ENCODE data around the gene TIPARP. TPM values are rescaled to one million over a fixed set of nuclear protein-coding genes. Genes with fewer than 3 reads are reported as not detected.

Gene TIPARP
- total RNA-seq, 3 donors from 2014 or later = 28.5 to 103 (median 45.1) TPM

DNA sequence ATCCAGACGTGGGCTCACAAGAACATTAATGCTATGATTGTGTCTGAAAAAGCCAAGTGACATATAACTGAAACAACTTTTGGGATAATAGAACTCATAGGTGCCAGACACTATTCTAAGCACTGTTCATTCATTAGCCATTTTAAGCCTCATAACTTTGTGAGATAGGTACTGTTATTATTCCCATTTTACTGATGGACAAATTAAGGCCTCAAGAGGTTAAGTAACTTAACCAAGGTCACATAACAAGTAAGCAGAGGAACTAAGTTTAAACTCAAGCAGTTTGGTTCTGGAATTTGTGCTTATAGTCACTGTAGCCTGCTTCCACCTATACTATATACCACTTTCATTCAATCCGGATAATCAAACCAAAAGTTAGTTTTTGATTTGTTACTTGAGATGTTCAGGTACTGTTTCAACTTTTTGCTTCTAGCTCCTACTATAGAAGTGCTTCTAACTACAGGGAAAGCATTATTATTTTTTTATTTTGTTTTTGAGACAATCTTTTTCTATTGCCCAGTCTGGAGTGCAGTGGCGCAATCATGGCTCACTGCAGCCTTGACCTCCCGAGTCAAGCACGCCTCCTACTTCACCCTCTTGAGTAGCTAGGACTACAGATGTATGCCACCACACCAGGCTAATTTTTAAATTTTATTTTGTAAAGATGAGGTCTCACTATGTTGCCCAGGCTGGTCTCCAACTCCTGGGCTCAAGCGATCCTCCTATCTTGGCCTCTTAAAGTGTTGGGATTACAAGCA is 41.9 kb downstream of the TIPARP start:
- Histone ChIP-seq H3K4me3 (no peak overlapping the region), H3K27ac (no peak overlapping the region), H3K27me3 (no peaks in the 10 kb centered on the region), H3K4me1 (no peaks in the 10 kb centered on the region), H3K9me3 (no peaks in the 10 kb centered on the region), H3K36me3 (no peaks in the 10 kb centered on the region)
- intact Hi-C loops (cut with DNase I; ENCODE audit: low total_unique reads) = no loop called here
- TF ChIP-seq POLR2A (IDR thresholded peaks at IDR 0.05) (no peak), POLR2AphosphoS5 (IDR thresholded peaks at IDR 0.05) (no peak)
- no peak for DNase-seq (ENCODE audit: low spot score in 2 of 2)

DNA sequence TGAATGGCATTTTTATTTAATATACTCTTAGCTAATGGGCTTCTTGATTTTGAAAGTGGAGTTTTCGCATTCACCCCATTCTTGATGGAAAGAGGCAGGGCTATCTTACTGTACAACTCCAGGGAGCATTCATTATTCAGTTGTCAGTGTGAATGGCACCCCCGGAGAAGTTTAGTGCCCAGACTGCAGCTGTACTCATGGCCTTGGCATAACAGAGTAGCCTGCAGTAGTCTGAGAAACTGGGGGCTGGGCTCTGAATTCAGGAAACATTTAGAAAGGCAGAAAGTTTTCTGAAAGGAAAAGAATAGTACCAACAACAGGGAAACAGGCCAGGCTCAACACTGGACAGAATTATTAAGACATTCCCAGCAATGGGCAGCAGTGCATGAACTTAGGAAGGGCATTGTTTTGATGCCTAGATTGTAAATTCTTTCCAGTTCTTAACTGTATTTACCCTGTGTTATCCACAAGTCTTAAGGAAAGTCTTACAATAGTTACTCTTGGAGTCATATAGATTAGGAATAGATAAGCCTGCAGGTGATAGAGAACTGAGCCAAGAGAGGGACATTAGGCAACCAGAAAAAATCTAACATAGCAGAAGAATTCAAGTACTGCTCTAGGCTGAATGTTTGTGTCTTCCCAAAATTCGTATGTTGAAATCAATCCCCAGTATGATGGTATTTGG is 44.4 kb downstream of the TIPARP start:
- TF ChIP-seq, protein P1, sequence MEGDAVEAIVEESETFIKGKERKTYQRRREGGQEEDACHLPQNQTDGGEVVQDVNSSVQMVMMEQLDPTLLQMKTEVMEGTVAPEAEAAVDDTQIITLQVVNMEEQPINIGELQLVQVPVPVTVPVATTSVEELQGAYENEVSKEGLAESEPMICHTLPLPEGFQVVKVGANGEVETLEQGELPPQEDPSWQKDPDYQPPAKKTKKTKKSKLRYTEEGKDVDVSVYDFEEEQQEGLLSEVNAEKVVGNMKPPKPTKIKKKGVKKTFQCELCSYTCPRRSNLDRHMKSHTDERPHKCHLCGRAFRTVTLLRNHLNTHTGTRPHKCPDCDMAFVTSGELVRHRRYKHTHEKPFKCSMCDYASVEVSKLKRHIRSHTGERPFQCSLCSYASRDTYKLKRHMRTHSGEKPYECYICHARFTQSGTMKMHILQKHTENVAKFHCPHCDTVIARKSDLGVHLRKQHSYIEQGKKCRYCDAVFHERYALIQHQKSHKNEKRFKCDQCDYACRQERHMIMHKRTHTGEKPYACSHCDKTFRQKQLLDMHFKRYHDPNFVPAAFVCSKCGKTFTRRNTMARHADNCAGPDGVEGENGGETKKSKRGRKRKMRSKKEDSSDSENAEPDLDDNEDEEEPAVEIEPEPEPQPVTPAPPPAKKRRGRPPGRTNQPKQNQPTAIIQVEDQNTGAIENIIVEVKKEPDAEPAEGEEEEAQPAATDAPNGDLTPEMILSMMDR (IDR thresholded peaks at IDR 0.05) = no peak
- no peak for TF ChIP-seq POLR2AphosphoS5 (IDR thresholded peaks at IDR 0.05)
- TF ChIP-seq POLR2A (IDR thresholded peaks at IDR 0.05) = no peak

DNA sequence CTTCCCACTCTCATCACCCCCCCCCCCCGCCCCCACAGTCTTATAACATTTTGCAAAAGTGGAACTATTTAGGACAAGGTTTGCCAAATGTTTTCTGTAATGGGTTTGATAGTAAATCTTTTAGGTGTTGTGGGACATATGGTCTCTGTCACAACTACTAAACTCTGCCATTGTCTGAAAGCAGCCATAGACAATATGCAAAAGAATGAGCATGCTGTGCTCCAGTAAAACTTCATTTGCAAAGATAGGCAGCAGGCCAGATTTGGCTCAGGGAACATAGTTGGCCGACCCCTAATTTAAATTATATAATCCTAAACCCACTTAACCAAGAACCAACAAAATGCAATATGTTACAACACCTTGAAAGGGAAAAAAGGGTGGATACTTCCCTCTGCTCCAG is 46.4 kb downstream of the TIPARP start:
- TF ChIP-seq POLR2AphosphoS5 (IDR thresholded peaks at IDR 0.05) = no peak

More for the DNA sequence above, 44.4 kb downstream of the TIPARP start:
- H3K9me3 ChIP-seq = no peaks in the 10 kb centered on the region
- intact Hi-C loops (cut with DNase I; ENCODE audit: low total_unique reads) = no loop called here
- H3K4me1 ChIP-seq = no peaks in the 10 kb centered on the region
- H3K27me3 ChIP-seq = no peaks in the 10 kb centered on the region
- peak overlapping the region in 1 of 2 donors; percentile 1 for H3K27ac ChIP-seq
- no peak overlapping the region for H3K4me3 ChIP-seq
- no peaks in the 10 kb centered on the region for H3K36me3 ChIP-seq
- DNase-seq (ENCODE audit: low spot score in 2 of 2) = no peak

DNA sequence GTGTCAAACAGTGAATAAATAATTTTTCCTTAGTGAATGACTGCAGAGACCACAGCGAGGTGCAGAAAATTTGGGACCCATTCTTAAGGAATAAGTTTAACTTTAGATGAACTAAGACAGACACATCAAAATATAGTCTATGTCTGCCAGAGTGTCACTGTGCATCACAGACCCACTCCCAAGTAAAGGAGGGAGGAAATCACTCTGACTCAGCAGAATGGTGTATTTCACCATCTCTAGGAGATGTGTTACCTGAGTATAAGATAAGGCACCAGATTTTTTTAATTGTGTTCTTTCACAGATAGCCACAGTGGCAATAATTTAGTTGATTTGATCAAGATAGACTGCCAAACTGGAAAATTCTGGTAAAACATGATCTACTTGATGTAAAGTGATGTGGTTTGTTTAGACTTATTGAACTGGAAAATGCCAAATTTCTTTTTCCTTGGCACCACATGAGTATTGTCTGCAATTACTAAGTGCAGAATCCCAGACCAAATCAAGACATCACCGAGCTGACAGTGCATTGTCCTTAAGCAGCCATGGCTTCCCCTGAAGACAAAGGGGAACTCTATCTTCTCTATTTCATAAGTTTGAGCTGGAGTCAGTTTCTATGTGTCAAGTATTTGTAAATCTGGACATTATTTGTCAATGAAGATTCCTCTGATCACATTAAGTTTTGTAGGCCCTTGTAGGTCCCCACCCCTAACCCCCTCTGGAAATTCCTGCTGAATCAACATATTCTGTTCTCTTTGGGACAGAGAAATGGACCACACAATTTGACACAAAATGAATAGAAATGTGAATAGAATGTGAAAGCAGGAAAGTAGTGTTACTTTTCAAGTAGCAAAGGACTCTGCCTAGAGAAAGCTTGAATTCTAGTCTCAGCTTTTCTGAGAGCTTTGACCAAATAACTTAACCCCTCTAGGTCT is 47.6 kb downstream of the TIPARP start:
- intact Hi-C loops (cut with DNase I; ENCODE audit: low total_unique reads) = no loop called here
- H3K4me3 ChIP-seq = no peak overlapping the region

More for the DNA sequence above, 46.4 kb downstream of the TIPARP start:
- Histone ChIP-seq H3K27me3 (no peaks in the 10 kb centered on the region), H3K27ac (no peak overlapping the region), H3K36me3 (no peaks in the 10 kb centered on the region), H3K4me3 (no peak overlapping the region), H3K9me3 (no peaks in the 10 kb centered on the region), H3K4me1 (no peaks in the 10 kb centered on the region)
- DNase-seq (ENCODE audit: low spot score in 2 of 2) = no peak
- intact Hi-C loops (cut with DNase I; ENCODE audit: low total_unique reads) = no loop called here

DNA sequence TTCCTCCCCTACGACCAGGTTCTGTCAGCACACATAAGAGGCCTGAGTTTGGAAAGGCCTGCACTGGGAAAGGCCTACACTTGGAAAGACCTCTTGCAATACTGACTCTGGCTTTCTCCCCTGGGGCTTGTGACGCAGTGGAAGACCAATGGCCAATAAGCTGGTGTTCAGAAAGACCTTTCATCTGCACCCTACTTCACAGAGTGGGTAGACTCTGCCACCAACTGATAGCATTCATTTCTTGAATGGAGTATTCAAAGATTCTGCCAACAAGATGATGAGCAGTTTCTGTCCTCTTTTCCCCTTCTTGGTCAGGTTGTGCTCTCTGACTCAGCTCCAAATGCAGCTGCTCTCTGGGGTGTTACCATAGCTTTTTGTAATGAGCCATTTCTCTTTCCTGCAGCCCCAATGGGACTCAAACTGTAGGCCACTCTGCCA is 48.8 kb downstream of the TIPARP start:
- H3K4me1 ChIP-seq = no peaks in the 10 kb centered on the region
- intact Hi-C loops (cut with DNase I; ENCODE audit: low total_unique reads) = no loop called here
- no peaks in the 10 kb centered on the region for H3K9me3 ChIP-seq
- no peak overlapping the region for H3K4me3 ChIP-seq
- TF ChIP-seq POLR2A (IDR thresholded peaks at IDR 0.05) = no peak
- TF ChIP-seq, protein P1 (IDR thresholded peaks at IDR 0.05) = no peak
- TF ChIP-seq POLR2AphosphoS5 (IDR thresholded peaks at IDR 0.05) = no peak
- H3K36me3 ChIP-seq = no peaks in the 10 kb centered on the region
- H3K27me3 ChIP-seq = no peaks in the 10 kb centered on the region
- DNase-seq (ENCODE audit: low spot score in 2 of 2) = no peak
- H3K27ac ChIP-seq = no peak overlapping the region

More for the DNA sequence above, 47.6 kb downstream of the TIPARP start:
- Histone ChIP-seq H3K9me3 (no peaks in the 10 kb centered on the region), H3K4me1 (no peaks in the 10 kb centered on the region), H3K27me3 (no peaks in the 10 kb centered on the region), H3K36me3 (no peaks in the 10 kb centered on the region), H3K27ac (no peak overlapping the region)
- DNase-seq (ENCODE audit: low spot score in 2 of 2) = no peak
- TF ChIP-seq, protein P1 (IDR thresholded peaks at IDR 0.05) = no peak
- no peak for TF ChIP-seq POLR2A (IDR thresholded peaks at IDR 0.05)
- no peak for TF ChIP-seq POLR2AphosphoS5 (IDR thresholded peaks at IDR 0.05)
